Lower leg skin (tissue), 4 donors: ENCODE measurements around the gene ANGPT4. TPM values are rescaled to one million over a fixed set of nuclear protein-coding genes. Genes with fewer than 3 reads are reported as not detected.
"Not testable (repeated sequence)": the region's sequence is repeated elsewhere in the genome, so short reads cannot be mapped to it uniquely, and the experiment has no call there.

Experiments used
- DNase-seq, 2 donors: peaks; one replicate each; pipeline ENCODE4 v3.0.0-alpha.2; 2019; ENCODE audit warnings: low spot score in 2 of 2
- H3K4me3 ChIP-seq: fragments of 200-600 bp; sonication (generic); 2 replicates; pipeline ENCODE4 v1.5.1; 2017; ENCODE audit warnings: mild to moderate bottlenecking, low read depth; ENCODE audit not compliant: poor library complexity, severe bottlenecking
- CTCF ChIP-seq, 3 donors: fragments of 450-650 bp; IDR thresholded peaks; one replicate each; pipeline ENCODE4 v1.5.1; 2016; ENCODE audit warnings: antibody characterized with exemption in 3 of 3, mild to moderate bottlenecking in 3 of 3, moderate library complexity in 2 of 3
- POLR2A ChIP-seq, 2 donors: fragments of 450-650 bp; IDR thresholded peaks; one replicate each; pipeline ENCODE4 v1.6.1; 2016 to 2017; ENCODE audit warnings: antibody characterized with exemption in 2 of 2, mild to moderate bottlenecking in 1 of 2, moderate library complexity in 1 of 2
- WGBS, 2 donors: methylation state at CpG; one replicate each; pipeline ENCODE4 v1.1.5; 2018; 5-methylcytosine and 5-hydroxymethylcytosine counted together
- intact Hi-C: fragments of 100-400 bp; cut with DNase I; formaldehyde crosslinking; loops from one replicate; pipeline ENCODE4 v1.15.0; 2023; ENCODE audit warnings: low total_unique reads
- total RNA-seq, 4 donors: library from RNA; depleted of rRNA; stranded (reverse); fragments of >200 nt; gene quantifications; one replicate each; pipeline ENCODE4 v1.1.0, GENCODE V29; 2016

Gene ANGPT4
- total RNA-seq, 4 donors from 2014 or later = 0.80 to 4.2 (median 1.7) TPM

DNA sequence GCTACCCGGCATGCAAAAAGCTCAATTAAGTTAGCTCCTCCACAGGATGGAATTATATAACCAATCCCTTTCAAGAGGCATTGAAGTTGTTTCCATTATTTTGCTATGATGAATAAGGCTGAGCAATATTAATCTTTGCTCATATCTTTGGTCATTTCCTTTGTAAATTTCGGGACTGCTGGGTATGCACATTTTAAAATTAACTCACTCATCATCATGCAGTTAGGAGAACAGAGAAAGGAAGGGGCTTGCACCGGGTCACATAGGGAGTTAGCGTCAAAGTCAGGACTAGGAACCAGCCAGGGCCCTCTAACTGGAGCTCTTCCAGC, 83.0 kb downstream of the ANGPT4 start:
- H3K4me3 ChIP-seq = no peak overlapping the region
- TF ChIP-seq CTCF (IDR thresholded peaks at IDR 0.05) (no peak), POLR2A (IDR thresholded peaks at IDR 0.05) (no peak)
- WGBS, 2 donors = 1 to 4% methylated on average over 4 of the region's 4 CpGs
- intact Hi-C loops = no loop called here
- DNase-seq = no peak

- H3K4me3 ChIP-seq = no peak overlapping the region
- DNase-seq = no peak
- TF ChIP-seq POLR2A (IDR thresholded peaks at IDR 0.05) = no peak
- no peak for TF ChIP-seq CTCF (IDR thresholded peaks at IDR 0.05)
- intact Hi-C loops = no loop called here
- WGBS, 2 donors = 89 to 90% methylated on average over 3 of the region's 3 CpGs
These were observed 84.2 kb downstream of the ANGPT4 start for GRCh38 chr20:831956-832355.

DNA sequence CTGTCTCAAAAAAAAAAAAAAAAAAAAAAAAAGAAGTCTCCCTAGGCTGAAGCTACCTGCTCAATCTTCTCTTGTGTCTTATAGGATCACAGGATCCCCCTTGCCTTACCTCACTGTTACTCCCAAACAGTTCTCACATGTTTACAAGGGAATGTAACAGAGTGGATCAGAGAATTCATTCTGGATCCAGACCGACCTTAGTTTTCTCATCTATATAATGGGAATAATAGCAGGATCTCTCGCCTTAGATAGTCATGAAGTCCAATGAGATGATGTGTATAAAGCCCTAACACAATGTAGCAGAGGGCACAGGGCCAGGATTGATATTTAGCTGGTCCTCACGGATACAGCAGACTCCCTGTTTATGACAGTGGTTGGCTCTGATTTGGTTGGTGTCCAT, 84.9 kb downstream of the ANGPT4 start:
- no peak for TF ChIP-seq CTCF (IDR thresholded peaks at IDR 0.05)
- TF ChIP-seq POLR2A (IDR thresholded peaks at IDR 0.05) = no peak
- WGBS, 2 donors = 88 to 93% methylated on average over 3 of the region's 3 CpGs
- no peak overlapping the region for H3K4me3 ChIP-seq
- intact Hi-C loops = no loop called here
- DNase-seq = no peak

DNA sequence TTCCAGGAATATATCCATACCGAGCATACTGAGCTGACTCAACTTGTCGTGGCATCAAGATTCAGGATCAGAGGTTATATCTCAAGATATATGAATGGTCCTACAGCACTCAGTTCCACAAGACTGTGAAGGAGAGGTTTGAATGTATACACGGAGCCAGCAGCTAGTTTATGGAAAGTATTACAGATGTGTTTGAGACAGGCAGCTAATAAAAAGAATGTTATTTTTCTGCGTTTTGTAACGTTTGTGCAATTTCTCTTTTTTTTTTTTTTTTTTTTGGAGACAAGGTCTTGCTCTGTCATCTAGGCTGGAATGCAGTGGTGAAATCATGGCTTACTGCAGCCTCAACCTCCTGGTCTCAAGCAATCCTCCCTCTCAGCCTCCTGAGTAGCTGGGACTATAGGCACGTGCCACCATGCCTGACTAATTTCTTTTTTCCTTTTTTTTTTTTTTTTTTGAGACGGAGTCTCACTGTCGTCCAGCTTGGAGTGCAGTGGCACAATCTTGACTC, 86.1 kb downstream of the ANGPT4 start:
- DNase-seq = no peak
- TF ChIP-seq POLR2A (IDR thresholded peaks at IDR 0.05) (no peak), CTCF (IDR thresholded peaks at IDR 0.05) (no peak)
- 69 to 73% methylated on average over 8 of the region's 8 CpGs for WGBS, 2 donors
- no peak overlapping the region for H3K4me3 ChIP-seq
- intact Hi-C loops = no loop called here

- WGBS, 2 donors = 87 to 90% methylated on average over 2 of the region's 2 CpGs
- H3K4me3 ChIP-seq = no peak overlapping the region
- intact Hi-C loops = no loop called here
- no peak for TF ChIP-seq POLR2A (IDR thresholded peaks at IDR 0.05)
- no peak for TF ChIP-seq CTCF (IDR thresholded peaks at IDR 0.05)
- DNase-seq = peak in 1 of 2 donors; percentile 17
These were observed 86.6 kb downstream of the ANGPT4 start for GRCh38 chr20:829551-829950.

- no peak for TF ChIP-seq POLR2A (IDR thresholded peaks at IDR 0.05)
- 48 to 55% methylated on average over 6 of the region's 6 CpGs for WGBS, 2 donors
- H3K4me3 ChIP-seq = no peak overlapping the region
- intact Hi-C loops = no loop called here
- peak in 1 of 2 donors; percentile 58 for DNase-seq
These were observed 87.1 kb downstream of the ANGPT4 start for GRCh38 chr20:828987-829386.

GRCh38 chr20:827981-828380, 88.2 kb downstream of the ANGPT4 start:
- H3K4me3 ChIP-seq, intact Hi-C loops: not testable (repeated sequence)
- 86 to 90% methylated on average over 8 of the region's 8 CpGs for WGBS, 2 donors
- DNase-seq = peak in 1 of 2 donors; percentile 29
